ENCODE results near the gene HPF1. TPM values are rescaled to one million over a fixed set of nuclear protein-coding genes. Genes with fewer than 3 reads are reported as not detected.
"Not testable (repeated sequence)": the region's sequence is repeated elsewhere in the genome, so short reads cannot be mapped to it uniquely, and the experiment has no call there.

The HPF1 gene
- total RNA-seq, 1 experiment from 2014 or later: 26.9 TPM

- DNase-seq: no peak
- no peaks in the 10 kb centered on the region for H4K20me1 ChIP-seq (ENCODE audit: insufficient read depth)
- H3K9me3 ChIP-seq (ENCODE audit: insufficient read depth, low read depth): no peaks in the 10 kb centered on the region
- ChIA-PET CTCF (no interaction called here), POLR2A (ENCODE audit: unreplicated experiment) (interaction anchor here (0.7 kb wide), 1 partner anchor 282 kb away, joined by 12 read pairs; no protein-coding TSS in a partner anchor)
- no peaks in the 10 kb centered on the region for H3K27me3 ChIP-seq (ENCODE audit: insufficient read depth, low read depth)
- no peaks in the 10 kb centered on the region for H3F3A ChIP-seq (ENCODE audit: insufficient read depth, low read depth)
- H3K79me2 ChIP-seq (ENCODE audit: low read depth): no peaks in the 10 kb centered on the region
- no peak overlapping the region for H3K27ac ChIP-seq
- no peak overlapping the region for H3K4me3 ChIP-seq
- no peak for TF ChIP-seq CTCF (conservative IDR thresholded peaks at IDR 0.05)
- no peaks in the 10 kb centered on the region for H3K9me2 ChIP-seq (ENCODE audit: insufficient read depth)
- BruUV-seq (replicated peaks): no TSS peak
- H3K4me1 ChIP-seq (replicated peaks; ENCODE audit: insufficient read depth): peaks cover 18% of the 10 kb centered on the region
- H3K4me2 ChIP-seq: no peak overlapping the region
- no peaks in the 10 kb centered on the region for H3K36me3 ChIP-seq (ENCODE audit: low read depth)
- intact Hi-C loops (cut with micrococcal nuclease; ENCODE audit: unreplicated experiment): loop anchor here (10.0 kb wide), 1 partner anchor 747 kb away; no protein-coding TSS in a partner anchor
- no peak overlapping the region for H2AFZ ChIP-seq
Observed at GRCh38 chr4:169741569-169741968, 16.2 kb downstream of the HPF1 start.

- H3K36me3 ChIP-seq (ENCODE audit: low read depth); H3K27me3 ChIP-seq (ENCODE audit: insufficient read depth, low read depth); H3K27ac ChIP-seq; H3K4me2 ChIP-seq; H3K79me2 ChIP-seq (ENCODE audit: low read depth); BruUV-seq (replicated peaks); intact Hi-C loops (cut with micrococcal nuclease; ENCODE audit: unreplicated experiment); H4K20me1 ChIP-seq (ENCODE audit: insufficient read depth); POLR2A ChIA-PET (ENCODE audit: unreplicated experiment); H3K4me1 ChIP-seq (replicated peaks; ENCODE audit: insufficient read depth); H3K9me3 ChIP-seq (ENCODE audit: insufficient read depth, low read depth); DNase-seq; H3F3A ChIP-seq (ENCODE audit: insufficient read depth, low read depth); H3K9me2 ChIP-seq (ENCODE audit: insufficient read depth); H3K4me3 ChIP-seq; H2AFZ ChIP-seq; CTCF ChIA-PET: not testable (repeated sequence)
Observed at GRCh38 chr4:169738604-169739003, 19.1 kb downstream of the HPF1 start.

- Histone ChIP-seq H3K27ac (no peak overlapping the region), H3K4me1 (replicated peaks; ENCODE audit: insufficient read depth) (no peaks in the 10 kb centered on the region), H3K36me3 (ENCODE audit: low read depth) (no peaks in the 10 kb centered on the region), H3K4me2 (no peak overlapping the region), H3K9me2 (ENCODE audit: insufficient read depth) (no peaks in the 10 kb centered on the region), H3K27me3 (ENCODE audit: insufficient read depth, low read depth) (no peaks in the 10 kb centered on the region), H3K4me3 (no peak overlapping the region), H3K79me2 (ENCODE audit: low read depth) (no peaks in the 10 kb centered on the region), H3K9me3 (ENCODE audit: insufficient read depth, low read depth) (no peaks in the 10 kb centered on the region), H4K20me1 (ENCODE audit: insufficient read depth) (no peaks in the 10 kb centered on the region), H2AFZ (no peak overlapping the region), H3F3A (ENCODE audit: insufficient read depth, low read depth) (no peaks in the 10 kb centered on the region)
- DNase-seq: no peak
- intact Hi-C loops (cut with micrococcal nuclease; ENCODE audit: unreplicated experiment): no loop called here
- TF ChIP-seq CTCF (conservative IDR thresholded peaks at IDR 0.05) (no peak), EZH2 (IDR thresholded peaks at IDR 0.05; ENCODE audit: low read depth) (no peak)
- BruUV-seq (replicated peaks): no TSS peak
- ChIA-PET CTCF (no interaction called here), POLR2A (ENCODE audit: unreplicated experiment) (no interaction called here)
Observed at GRCh38 chr4:169730564-169730963, 27.2 kb downstream of the HPF1 start.

- no peak overlapping the region for H3K4me2 ChIP-seq
- H3K27ac ChIP-seq: no peak overlapping the region
- no peaks in the 10 kb centered on the region for H3K79me2 ChIP-seq (ENCODE audit: low read depth)
- H3F3A ChIP-seq (ENCODE audit: insufficient read depth, low read depth): no peaks in the 10 kb centered on the region
- DNase-seq: no peak
- TF ChIP-seq EZH2 (IDR thresholded peaks at IDR 0.05; ENCODE audit: low read depth) (no peak), CTCF (conservative IDR thresholded peaks at IDR 0.05) (no peak)
- H2AFZ ChIP-seq: no peak overlapping the region
- H3K4me3 ChIP-seq: no peak overlapping the region
- ChIA-PET CTCF (no interaction called here), POLR2A (ENCODE audit: unreplicated experiment) (interaction anchor here (0.6 to 0.7 kb wide), 2 partner anchors 658 to 718 kb away, joined by 3 to 5 read pairs; partner anchors contain the start of gene CBR4)
- no peaks in the 10 kb centered on the region for H3K4me1 ChIP-seq (replicated peaks; ENCODE audit: insufficient read depth)
- intact Hi-C loops (cut with micrococcal nuclease; ENCODE audit: unreplicated experiment): no loop called here
- no peaks in the 10 kb centered on the region for H3K9me2 ChIP-seq (ENCODE audit: insufficient read depth)
- no peaks in the 10 kb centered on the region for H4K20me1 ChIP-seq (ENCODE audit: insufficient read depth)
- BruUV-seq (replicated peaks): no TSS peak
- no peaks in the 10 kb centered on the region for H3K9me3 ChIP-seq (ENCODE audit: insufficient read depth, low read depth)
- no peaks in the 10 kb centered on the region for H3K36me3 ChIP-seq (ENCODE audit: low read depth)
- no peaks in the 10 kb centered on the region for H3K27me3 ChIP-seq (ENCODE audit: insufficient read depth, low read depth)
Observed at GRCh38 chr4:169727616-169728015, 30.1 kb downstream of the HPF1 start.

Measured in PC-9 (cell line).